Measurements from ENCODE around the gene N4BP3.
A peak's percentile ranks its signal among the peaks of the same experiment; 100 is the strongest.
"Not testable (repeated sequence)": the region's sequence is repeated elsewhere in the genome, so short reads cannot be mapped to it uniquely, and the experiment has no call there.

The N4BP3 gene

DNA sequence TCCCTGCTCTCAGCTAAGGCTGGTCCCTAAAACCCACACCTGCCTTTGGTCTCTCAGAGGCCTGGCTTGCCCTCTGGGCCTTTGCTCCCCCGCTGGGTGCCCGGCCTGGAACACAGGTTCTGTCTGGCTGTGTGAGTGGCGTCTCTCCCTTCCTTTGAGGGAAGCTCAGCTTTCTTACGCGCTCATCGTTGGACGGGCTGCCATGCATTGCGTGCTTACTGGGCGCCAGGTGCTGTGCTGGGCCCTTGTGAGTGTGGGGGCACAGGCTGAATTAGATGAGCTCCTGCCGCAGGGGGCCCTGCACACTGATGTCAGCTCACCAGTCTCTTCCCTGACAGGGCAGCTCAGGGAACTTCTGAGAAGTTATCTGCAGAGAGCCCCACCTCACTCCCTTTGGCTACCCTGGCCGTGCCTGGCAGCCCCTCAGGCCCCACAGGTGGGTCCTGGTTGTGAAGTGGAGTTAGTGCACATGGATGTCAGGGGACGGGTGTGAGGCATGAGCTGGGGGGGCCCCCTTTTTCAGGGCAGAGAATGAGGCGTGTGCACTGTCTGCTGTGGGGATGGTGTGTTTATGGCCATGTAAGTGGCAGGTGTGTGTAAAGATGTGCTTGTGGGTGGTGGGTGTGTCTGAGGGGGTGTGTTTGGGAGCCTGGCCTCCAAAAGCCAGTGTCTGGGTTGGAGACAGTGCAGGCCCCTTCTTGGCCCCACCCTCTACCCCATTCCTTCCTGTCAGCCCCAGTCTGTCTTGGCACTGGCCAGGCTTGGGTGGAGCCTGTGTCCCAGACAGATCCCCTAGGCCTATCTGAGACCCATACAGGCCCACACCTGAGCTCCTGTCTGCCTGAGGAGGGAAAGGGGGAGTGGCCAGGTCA lies 10.0 kb downstream of the N4BP3 start:
- no peak for DNase-seq

DNA sequence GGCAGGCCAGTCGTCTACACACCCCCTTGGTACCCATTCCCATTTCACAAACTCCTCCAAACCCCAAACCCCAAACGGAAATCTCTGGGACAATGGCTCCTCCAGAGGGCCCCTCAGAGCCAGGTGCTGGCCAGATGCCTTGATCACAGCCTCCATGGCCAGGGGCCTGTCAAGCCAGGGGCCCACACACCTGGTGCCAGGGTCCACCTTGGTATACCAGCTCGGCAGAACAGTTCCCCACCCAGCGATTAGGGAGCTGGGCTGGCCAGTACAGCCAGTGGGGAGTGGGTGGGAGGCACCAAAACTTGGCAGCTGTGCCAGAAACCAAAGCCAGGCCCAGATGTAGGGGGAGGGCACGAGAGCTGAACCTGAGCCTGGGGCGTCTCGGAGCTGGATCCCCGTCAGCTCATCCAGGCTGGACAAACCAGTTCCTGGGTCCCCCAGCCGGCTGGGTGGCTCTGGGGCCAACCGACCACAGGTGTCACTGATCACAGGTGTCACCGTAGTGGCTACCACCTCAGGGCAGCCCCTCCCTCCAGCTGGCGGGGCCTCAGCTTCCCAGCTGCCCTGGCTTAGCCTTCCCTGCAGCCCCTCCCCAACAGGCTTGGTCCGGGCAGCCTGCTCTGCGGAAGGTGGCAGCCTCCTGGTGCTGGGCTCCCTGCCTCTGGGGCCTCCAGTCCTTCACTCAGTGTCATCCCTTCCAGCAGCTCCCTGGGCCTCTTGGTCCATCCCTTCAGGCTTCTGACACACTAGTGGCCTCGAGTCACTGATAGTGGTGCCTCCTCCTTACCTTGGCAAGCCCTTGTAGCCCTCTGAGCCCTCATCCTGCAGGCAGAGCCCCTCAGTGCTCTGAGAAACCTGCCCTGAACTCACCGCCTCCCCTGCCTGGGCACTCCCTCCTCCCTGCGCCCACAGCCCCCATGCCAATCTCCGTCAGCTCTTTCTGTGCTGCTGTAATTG lies 10.9 kb downstream of the N4BP3 start:
- DNase-seq, result no peak

DNA sequence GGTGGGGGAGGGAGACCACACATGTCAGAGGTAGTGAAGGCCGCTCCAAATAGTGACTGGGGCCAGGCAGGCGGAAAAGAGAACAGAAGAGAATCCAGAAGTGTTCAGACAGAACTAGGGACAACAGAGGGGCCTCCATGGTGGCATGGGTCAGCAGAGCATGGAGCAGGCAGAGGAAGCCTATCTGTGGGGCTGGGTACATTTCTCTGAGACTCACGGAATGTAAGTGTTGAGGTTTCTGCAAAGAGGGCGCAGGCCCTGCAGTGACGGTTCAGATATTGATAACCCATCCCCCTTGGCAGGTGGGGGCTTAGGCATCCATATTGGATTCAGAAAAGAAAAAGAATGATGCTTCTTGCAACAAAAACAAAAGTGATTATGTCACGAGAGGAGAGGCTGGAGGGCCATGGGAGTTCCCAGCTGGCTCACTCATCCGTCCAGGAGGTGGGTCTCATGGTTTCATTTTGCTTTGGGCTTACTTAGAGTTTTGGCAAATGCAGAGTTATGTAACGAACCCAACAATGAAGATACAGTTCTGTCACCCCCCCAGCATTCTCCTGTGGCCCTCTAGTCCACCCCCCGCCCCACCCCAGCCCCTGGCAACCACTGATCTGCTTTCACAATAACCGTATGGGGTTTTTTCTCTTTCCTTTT lies 12.0 kb downstream of the N4BP3 start:
- peak; percentile 52 to 61 (median 58) for DNase-seq

DNA sequence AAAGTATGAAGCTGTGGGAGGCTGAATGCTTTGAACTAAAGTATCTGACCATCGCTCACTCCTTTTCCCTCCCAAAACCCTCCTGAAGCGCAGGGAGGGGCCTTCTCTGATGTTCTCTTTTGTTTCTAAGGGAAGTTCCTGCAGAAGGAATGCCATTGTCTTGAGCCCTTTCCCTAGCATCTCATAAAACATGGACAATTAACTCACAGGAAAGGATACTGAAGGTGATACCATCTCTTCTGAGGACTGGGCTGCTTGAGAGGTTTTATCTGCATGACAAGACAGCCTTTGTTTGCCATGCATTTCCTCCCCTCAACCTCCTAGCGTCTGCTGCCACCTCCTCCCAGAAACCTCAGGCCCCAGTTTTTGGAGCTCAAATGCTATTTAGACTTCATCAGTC lies 13.2 kb downstream of the N4BP3 start:
- no peak for DNase-seq

GRCh38 chr5:178127300-178128009 lies 14.1 kb downstream of the N4BP3 start:
- DNase-seq, result not testable (repeated sequence)

- no peak for DNase-seq
Observed at GRCh38 chr5:178129296-178129695, 16.0 kb downstream of the N4BP3 start.

DNA sequence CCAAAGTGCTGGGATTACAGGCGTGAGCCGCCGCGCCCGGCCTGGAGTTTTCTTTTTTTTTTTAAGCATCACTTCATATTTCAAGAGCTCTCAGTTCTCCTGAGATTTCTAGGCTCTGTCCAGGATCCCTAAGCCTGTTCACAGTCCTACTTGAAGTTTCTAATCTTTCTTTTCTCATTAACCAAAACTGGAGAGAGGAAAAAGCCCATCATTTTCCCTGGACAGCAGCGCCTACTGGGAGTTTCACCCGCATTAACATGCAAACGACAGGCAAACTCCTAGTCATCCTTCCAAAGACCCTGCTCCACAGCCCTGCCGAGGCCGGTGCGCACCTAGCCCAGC lies 16.9 kb downstream of the N4BP3 start:
- not testable (repeated sequence) for DNase-seq

- DNase-seq, result peak; percentile 83 to 95 (median 91)
Observed at GRCh38 chr5:178130576-178131445, 17.5 kb downstream of the N4BP3 start, which contains the start of gene RMND5B. Gene RMND5B, plus strand, starts transcription at chr5:178131014. Its CDS starts 7,106 bp downstream, at chr5:178138120.

GRCh38 chr5:178131446-178131996 lies 18.2 kb downstream of the N4BP3 start:
- no peak for DNase-seq

DNA sequence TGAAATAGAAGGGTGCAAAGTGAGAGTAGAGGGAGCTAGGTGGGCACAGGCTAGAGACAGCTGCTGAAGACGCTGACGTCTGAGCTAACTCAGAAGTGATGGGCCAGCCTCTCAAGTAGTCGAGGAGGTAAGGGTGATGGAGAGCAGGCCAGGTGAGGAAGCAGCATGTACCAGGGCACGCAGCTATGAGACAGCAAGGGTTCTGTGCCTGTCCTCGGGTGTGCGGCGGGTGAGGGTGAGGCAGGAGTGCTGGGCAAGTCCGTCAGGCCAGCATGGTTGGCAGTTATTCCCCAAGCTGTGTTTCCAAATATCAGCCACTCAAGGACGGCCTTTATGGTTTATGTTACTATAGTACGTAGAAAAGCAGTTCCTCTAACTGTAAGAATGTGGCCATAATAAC lies 23.7 kb downstream of the N4BP3 start:
- DNase-seq, result no peak

DNA sequence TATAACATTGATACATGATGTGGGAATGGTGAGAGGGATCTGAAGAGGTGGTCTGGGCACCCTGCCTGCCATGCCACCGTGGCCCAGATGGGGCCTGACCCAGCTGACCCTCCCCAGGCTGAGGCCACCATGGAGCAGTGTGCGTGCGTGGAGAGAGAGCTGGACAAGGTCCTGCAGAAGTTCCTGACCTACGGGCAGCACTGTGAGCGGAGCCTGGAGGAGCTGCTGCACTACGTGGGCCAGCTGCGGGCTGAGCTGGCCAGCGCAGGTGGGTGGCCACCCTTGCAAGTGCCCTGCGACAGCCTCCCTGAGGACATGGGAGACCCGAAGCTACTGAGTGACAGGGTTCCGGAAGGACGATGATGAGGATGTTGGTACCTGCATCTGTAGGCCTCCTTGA lies 24.7 kb downstream of the N4BP3 start:
- DNase-seq, result no peak

DNA sequence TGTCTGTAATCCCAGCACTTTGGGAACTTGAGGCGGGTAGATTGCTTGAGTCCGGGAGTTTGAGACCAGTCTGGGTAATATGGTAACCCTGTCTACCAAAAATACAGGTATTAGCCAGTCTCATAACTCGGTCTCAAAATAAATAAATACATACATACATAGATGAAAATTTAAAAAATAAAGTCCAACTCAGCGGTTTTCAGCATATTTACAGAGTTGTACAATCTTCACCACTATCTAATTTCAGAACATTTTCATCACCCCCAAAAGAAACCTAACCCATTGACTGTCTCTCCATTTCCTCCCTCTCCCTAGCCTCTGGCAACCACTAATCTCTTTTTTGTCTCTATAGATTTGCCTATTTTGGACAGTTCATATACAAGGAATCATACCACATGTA lies 28.2 kb downstream of the N4BP3 start:
- DNase-seq, result no peak

- no peak for DNase-seq
Observed at GRCh38 chr5:178142642-178143041, 29.3 kb downstream of the N4BP3 start.

DNA sequence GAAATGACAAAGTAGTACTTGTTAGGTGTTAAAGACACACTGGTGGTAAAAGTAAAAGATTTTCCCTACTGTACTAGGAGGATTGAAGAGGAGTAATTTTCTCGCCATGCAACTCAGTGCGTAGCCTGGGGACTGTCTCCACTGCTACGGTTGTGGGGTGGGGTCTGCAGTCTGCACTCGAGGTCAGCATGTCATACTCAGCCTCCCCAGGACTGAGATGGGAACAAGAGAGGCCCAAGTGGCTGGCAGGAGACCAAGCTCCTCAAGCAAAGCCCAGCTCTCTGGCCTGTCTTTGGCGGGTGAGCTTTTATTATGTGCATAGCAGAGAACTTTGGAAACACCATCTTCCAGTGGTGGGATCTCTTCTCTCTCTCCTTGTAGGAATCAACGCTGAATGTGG lies 29.9 kb downstream of the N4BP3 start:
- DNase-seq, result no peak

DNA sequence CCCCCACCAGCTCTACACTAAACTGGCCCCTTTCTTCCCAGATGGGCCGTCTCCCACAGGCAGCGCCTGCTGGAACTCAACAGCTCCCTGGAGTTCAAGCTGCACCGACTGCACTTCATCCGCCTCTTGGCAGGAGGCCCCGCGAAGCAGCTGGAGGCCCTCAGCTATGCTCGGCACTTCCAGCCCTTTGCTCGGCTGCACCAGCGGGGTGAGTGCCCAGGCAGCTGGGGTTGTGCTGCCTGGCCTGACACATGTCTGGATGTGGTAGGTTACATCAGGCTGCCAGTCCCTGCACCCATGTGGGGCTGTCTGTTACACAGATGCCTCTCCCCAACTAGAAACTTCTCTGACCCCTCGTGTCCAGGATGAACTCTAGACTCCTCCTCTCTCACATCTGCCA lies 30.6 kb downstream of the N4BP3 start:
- DNase-seq, result no peak

DNA sequence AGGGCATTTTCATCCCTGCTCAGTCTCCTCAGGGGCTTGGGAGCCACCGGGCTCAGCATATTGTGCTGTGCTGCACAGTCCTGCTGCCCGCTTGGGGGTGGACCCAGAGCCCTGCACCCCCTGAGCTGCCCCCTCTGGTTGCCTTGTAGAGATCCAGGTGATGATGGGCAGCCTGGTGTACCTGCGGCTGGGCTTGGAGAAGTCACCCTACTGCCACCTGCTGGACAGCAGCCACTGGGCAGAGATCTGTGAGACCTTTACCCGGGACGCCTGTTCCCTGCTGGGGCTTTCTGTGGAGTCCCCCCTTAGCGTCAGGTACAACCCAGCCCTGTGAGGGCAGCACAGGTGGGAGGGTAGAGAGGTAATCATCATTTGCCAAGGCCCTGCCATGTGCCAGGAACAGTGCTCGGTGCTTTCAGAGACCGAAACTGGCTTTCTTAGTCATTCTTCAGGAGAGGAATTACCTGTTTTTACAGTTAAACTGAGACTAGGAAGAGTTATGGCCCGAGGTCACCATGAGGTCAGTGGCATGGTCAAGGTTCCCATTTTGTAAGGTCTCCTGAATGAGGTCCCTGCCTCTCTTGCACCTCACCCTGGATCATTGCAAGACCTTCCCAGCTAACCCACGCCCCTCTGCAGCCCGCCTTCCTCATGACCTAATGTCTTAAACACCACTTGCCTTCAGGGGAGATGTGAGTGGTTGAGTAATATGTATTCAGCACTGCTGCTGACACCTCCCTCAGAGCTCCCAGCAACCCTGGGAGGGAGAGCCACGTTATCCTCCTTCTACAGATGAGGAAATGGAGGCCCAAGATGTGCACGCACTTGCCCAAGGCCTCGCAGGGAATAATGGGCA lies 32.9 kb downstream of the N4BP3 start:
- DNase-seq, result peak; percentile 52 to 71 (median 60)

- no peak for DNase-seq
Observed at GRCh38 chr5:178147406-178147805, 34.1 kb downstream of the N4BP3 start.

GRCh38 chr5:178149199-178149932 lies 36.0 kb downstream of the N4BP3 start:
- no peak for DNase-seq

- no peak for DNase-seq
Observed at GRCh38 chr5:178150977-178151734, 37.8 kb downstream of the N4BP3 start.
